H9 (cell line): ENCODE data around the gene ERVK3-1. TPM values are rescaled to one million over a fixed set of nuclear protein-coding genes. Genes with fewer than 3 reads are reported as not detected.

ENCODE experiments used
- DNase-seq: peaks from one replicate; pipeline ENCODE4 v3.0.0-alpha.2; 2017
- H2AFZ ChIP-seq: one replicate; pipeline ENCODE4 v1.6.1; 2013; ENCODE audit warnings: mild to moderate bottlenecking, low read length, control low read depth, moderate library complexity
- H2AK5ac ChIP-seq: 2 replicates; pipeline ENCODE4 v1.6.1; 2013; ENCODE audit warnings: low read length, control low read depth, mixed read lengths; ENCODE audit not compliant: insufficient read length
- H2BK120ac ChIP-seq: one replicate; pipeline ENCODE4 v1.6.1; 2013; ENCODE audit warnings: low read depth, mild to moderate bottlenecking, low read length, control low read depth, inconsistent platforms; ENCODE audit not compliant: poor library complexity, severe bottlenecking
- H2BK12ac ChIP-seq: 2 replicates; pipeline ENCODE4 v1.6.1; 2013; ENCODE audit warnings: low read length, control low read depth, mixed read lengths, low read depth; ENCODE audit not compliant: insufficient read length
- H2BK15ac ChIP-seq: 2 replicates; pipeline ENCODE4 v1.6.1; 2013; ENCODE audit warnings: low read depth, low read length, control low read depth
- H2BK20ac ChIP-seq: one replicate; pipeline ENCODE4 v1.6.1; 2013; ENCODE audit warnings: low read depth, mild to moderate bottlenecking, low read length, control low read depth, inconsistent platforms; ENCODE audit not compliant: poor library complexity, severe bottlenecking
- H2BK5ac ChIP-seq: 2 replicates; pipeline ENCODE4 v1.6.1; 2013; ENCODE audit warnings: low read length, control low read depth, mixed read lengths; ENCODE audit not compliant: insufficient read length
- H3K14ac ChIP-seq: 2 replicates; pipeline ENCODE4 v1.6.1; 2013; ENCODE audit warnings: low read length, control low read depth; ENCODE audit not compliant: insufficient read depth
- H3K18ac ChIP-seq: 2 replicates; pipeline ENCODE4 v1.6.1; 2013; ENCODE audit warnings: low read depth, mild to moderate bottlenecking, mixed read lengths, low read length, control low read depth; ENCODE audit not compliant: insufficient read length
- H3K23ac ChIP-seq: 2 replicates; pipeline ENCODE4 v1.6.1; 2013; ENCODE audit warnings: low read length, control low read depth, mixed read lengths, low read depth; ENCODE audit not compliant: insufficient read length
- H3K23me2 ChIP-seq: 2 replicates; pipeline ENCODE4 v1.6.1; 2013; ENCODE audit warnings: low read depth, mild to moderate bottlenecking, mixed read lengths, low read length, control low read depth; ENCODE audit not compliant: insufficient read length, poor library complexity, severe bottlenecking
- H3K27ac ChIP-seq: 2 replicates; pipeline ENCODE4 v1.5.1; 2013; ENCODE audit warnings: low read length, control low read depth, mixed read lengths, low read depth; ENCODE audit not compliant: insufficient read length
- H3K27me3 ChIP-seq: 2 replicates; pipeline ENCODE4 v1.6.1; 2013; ENCODE audit warnings: low read length, control low read depth, inconsistent platforms; ENCODE audit not compliant: insufficient read depth
- H3K4ac ChIP-seq: 2 replicates; pipeline ENCODE4 v1.6.1; 2013; ENCODE audit warnings: low read depth, mild to moderate bottlenecking, control low read depth, inconsistent platforms, low read length, moderate library complexity
- H3K4me1 ChIP-seq: 2 replicates; pipeline ENCODE4 v1.6.1; 2013; ENCODE audit warnings: low read length, control low read depth, inconsistent platforms; ENCODE audit not compliant: insufficient read depth
- H3K4me2 ChIP-seq: 2 replicates; pipeline ENCODE4 v1.6.1; 2013; ENCODE audit warnings: low read length, control low read depth, mixed read lengths; ENCODE audit not compliant: insufficient read length, insufficient read depth
- H3K56ac ChIP-seq: 2 replicates; pipeline ENCODE4 v1.6.1; 2013; ENCODE audit warnings: low read depth, mild to moderate bottlenecking, mixed read lengths, low read length, control low read depth; ENCODE audit not compliant: insufficient read length
- H3K79me1 ChIP-seq: 2 replicates; pipeline ENCODE4 v1.6.1; 2013; ENCODE audit warnings: low read depth, mild to moderate bottlenecking, moderate library complexity, low read length, control low read depth, inconsistent platforms; ENCODE audit not compliant: insufficient read depth, poor library complexity, severe bottlenecking
- H3K79me2 ChIP-seq: 2 replicates; pipeline ENCODE4 v1.6.1; 2013; ENCODE audit warnings: low read length, control low read depth, inconsistent platforms; ENCODE audit not compliant: insufficient read depth
- H3K9ac ChIP-seq: 2 replicates; pipeline ENCODE4 v1.6.1; 2013; ENCODE audit warnings: low read length, control low read depth, mixed read lengths; ENCODE audit not compliant: insufficient read length; ENCODE audit errors: extremely low read depth
- H3K9me3 ChIP-seq: one replicate; pipeline ENCODE4 v1.6.1; 2013; ENCODE audit warnings: low read depth, low read length, inconsistent platforms; ENCODE audit not compliant: control insufficient read depth
- H3T11ph ChIP-seq: one replicate; pipeline ENCODE4 v1.6.1; 2013; ENCODE audit warnings: mild to moderate bottlenecking, low read length, control low read depth, inconsistent platforms
- H4K20me1 ChIP-seq: one replicate; pipeline ENCODE4 v1.6.1; 2013; ENCODE audit not compliant: control insufficient read depth, insufficient read length, insufficient read depth
- H4K5ac ChIP-seq: 2 replicates; pipeline ENCODE4 v1.6.1; 2013; ENCODE audit warnings: low read depth, mild to moderate bottlenecking, mixed read lengths, low read length, control low read depth; ENCODE audit not compliant: insufficient read length
- H4K8ac ChIP-seq: replicated peaks from 2 replicates; pipeline ENCODE4 v1.6.1; 2013; ENCODE audit warnings: low read length, control low read depth, mixed read lengths, low read depth; ENCODE audit not compliant: insufficient read length
- H4K91ac ChIP-seq: 2 replicates; pipeline ENCODE4 v1.6.1; 2013; ENCODE audit warnings: low read depth, mild to moderate bottlenecking, moderate library complexity, mixed read lengths, low read length, control low read depth; ENCODE audit not compliant: insufficient read length
- H3K27ac Mint-ChIP-seq, 3 experiments: 2 replicates in 2 of 3; 3 replicates in 1 of 3; pipeline ENCODE4 v1.8.0; 2020 to 2021; ENCODE audit warnings: mixed read lengths in 3 of 3, mild to moderate bottlenecking in 1 of 3, moderate library complexity in 1 of 3
- H3K27me3 Mint-ChIP-seq: 2 replicates; pipeline ENCODE4 v1.8.0; 2021; ENCODE audit warnings: low read depth, mild to moderate bottlenecking, moderate library complexity, mixed read lengths
- H3K36me3 Mint-ChIP-seq, 3 experiments: 2 replicates in 2 of 3; 3 replicates in 1 of 3; pipeline ENCODE4 v1.8.0; 2020 to 2021; ENCODE audit warnings: low read depth in 3 of 3, mixed read lengths in 3 of 3; ENCODE audit not compliant: insufficient read depth in 1 of 3
- H3K4me1 Mint-ChIP-seq, 2 experiments: 2 replicates each; pipeline ENCODE4 v1.8.0; 2020; ENCODE audit warnings: mixed read lengths in 2 of 2
- H3K4me3 Mint-ChIP-seq, 2 experiments: 2 replicates in 1 of 2; 3 replicates in 1 of 2; pipeline ENCODE4 v1.8.0; 2020 to 2021; ENCODE audit warnings: mild to moderate bottlenecking in 2 of 2, mixed read lengths in 2 of 2, moderate library complexity in 1 of 2
- H3K9me3 Mint-ChIP-seq, 2 experiments: 2 replicates in 1 of 2; 3 replicates in 1 of 2; pipeline ENCODE4 v1.8.0; 2020; ENCODE audit warnings: mild to moderate bottlenecking in 2 of 2, mixed read lengths in 2 of 2, moderate library complexity in 1 of 2
- CTCF ChIP-seq: fragments of 200-600 bp; sonication (generic); conservative IDR thresholded peaks from 3 replicates; pipeline ENCODE4 v1.8.0; 2021; ENCODE audit warnings: antibody characterized with exemption, mild to moderate bottlenecking
- WGBS: extraction: QIAGEN DNeasy Blood & Tissue Kit; methylation state at CpG from one replicate; pipeline ENCODE4 v1.1.7; 2013; ENCODE audit warnings: missing lambda C conversion rate, low lambda C conversion rate, mixed read lengths; ENCODE audit not compliant: insufficient read length; ENCODE audit errors: extremely low coverage; 5-methylcytosine and 5-hydroxymethylcytosine counted together
- total RNA-seq: library from RNA; stranded (reverse); gene quantifications from 2 replicates; pipeline ENCODE4 v1.2.1, GENCODE V29; 2021

ERVK3-1 gene
- total RNA-seq, 1 experiment from 2014 or later = 43.7 TPM

DNA sequence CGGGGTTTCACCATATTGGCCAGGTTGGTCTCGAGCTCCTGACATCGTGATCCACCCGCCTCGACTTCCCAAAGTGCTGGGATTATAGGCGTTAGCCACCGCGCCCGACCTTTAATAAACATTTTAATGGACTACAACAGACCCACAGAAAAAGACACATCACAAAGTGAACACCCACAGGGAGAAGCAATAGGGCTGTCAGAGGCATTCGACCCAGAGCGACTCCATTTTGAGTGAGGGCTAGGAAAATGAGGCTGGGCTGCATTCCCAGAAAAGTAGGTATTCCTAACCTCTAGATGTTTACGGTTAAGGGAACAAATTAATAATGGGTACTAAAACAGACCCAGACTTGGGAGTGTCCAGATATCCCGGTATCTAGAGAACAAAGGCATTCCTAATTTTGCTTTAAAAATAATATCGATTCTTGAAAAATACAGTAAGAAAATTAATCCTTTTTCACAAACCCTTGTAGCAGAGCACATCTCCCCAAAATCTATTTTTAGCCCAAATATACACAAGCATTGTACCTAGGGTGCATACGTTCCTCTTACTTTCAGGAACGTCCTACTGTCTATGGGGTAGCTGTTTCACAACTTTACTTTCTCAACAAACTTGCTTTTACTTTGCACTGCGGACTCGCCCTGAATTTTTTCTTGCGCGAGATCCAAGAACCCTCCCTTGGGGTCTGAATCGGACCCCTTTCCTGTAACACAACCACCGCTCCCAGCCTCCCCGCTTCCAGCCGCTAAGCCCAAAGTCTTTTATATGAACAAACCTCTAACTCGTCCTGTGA, 27.2 kb upstream of the ERVK3-1 start:
- peaks cover 9% of the 10 kb centered on the region; the same call in 1 of the 2 replicates for H3K4me1 ChIP-seq
- H4K20me1 ChIP-seq = peaks cover 2% of the 10 kb centered on the region
- H3K14ac ChIP-seq = no peak overlapping the region
- Mint-ChIP-seq H3K4me1 (peaks cover 22 to 26% of the 10 kb centered on the region in 2 experiments), H3K36me3 (peaks cover 28 to 40% (median 37%) of the 10 kb centered on the region in 3 experiments; a peak in 6 of 7 replicates), H3K4me3 (peak overlapping the region; percentile 93 to 98), H3K9me3 (peaks cover 0 to 3% of the 10 kb centered on the region in 2 experiments; a peak in 1 of 5 replicates), H3K27me3 (no peaks in the 10 kb centered on the region), H3K27ac (peak overlapping the region; percentile 90 to 98 (median 98); a peak in 6 of 7 replicates)
- DNase-seq = no peak
- H3K27me3 ChIP-seq = no peaks in the 10 kb centered on the region
- H3K4ac ChIP-seq = no peak overlapping the region
- no peak overlapping the region for H2BK120ac ChIP-seq
- H2BK20ac ChIP-seq = no peak overlapping the region
- H2BK5ac ChIP-seq = no peak overlapping the region
- H3K23me2 ChIP-seq = peaks cover 5% of the 10 kb centered on the region
- no peak overlapping the region for H2AK5ac ChIP-seq
- peak overlapping the region; percentile 1 for H3K18ac ChIP-seq
- no peak overlapping the region for H3K23ac ChIP-seq
- H4K5ac ChIP-seq = no peak overlapping the region
- no peak overlapping the region for H2BK12ac ChIP-seq
- peak overlapping the region; percentile 81 for H3K9ac ChIP-seq
- H3K56ac ChIP-seq = no peak overlapping the region
- WGBS = no CpG with 5 or more reads among the region's 25 CpGs
- no peak for TF ChIP-seq CTCF
- H3K79me2 ChIP-seq = peaks cover 31% of the 10 kb centered on the region
- no peak overlapping the region for H3T11ph ChIP-seq
- no peaks in the 10 kb centered on the region for H3K9me3 ChIP-seq
- H3K4me2 ChIP-seq = peak overlapping the region; percentile 68
- H2BK15ac ChIP-seq = no peak overlapping the region
- H4K8ac ChIP-seq = no peak overlapping the region
- H3K79me1 ChIP-seq = peaks cover 12% of the 10 kb centered on the region
- H2AFZ ChIP-seq = no peak overlapping the region
- no peak overlapping the region for H3K27ac ChIP-seq
- no peak overlapping the region for H4K91ac ChIP-seq
